HepG2 (cell line): ENCODE measurements around the gene ASH1L. TPM values are rescaled to one million over a fixed set of nuclear protein-coding genes. Genes with fewer than 3 reads are reported as not detected.

Experiments used
- ATAC-seq: fragments of 200-7000 bp; cut with Tn5 transposase; 3 replicates; pipeline ENCODE4 v1.9.1; 2020; ENCODE audit warnings: mild to moderate bottlenecking, moderate library complexity
- BruUV-seq: library from RNA; stranded (reverse); fragments of 400-500 nt; replicated peaks from 2 replicates; lab custom pipeline; 2021; lab: Mats Ljungman, UMichigan
- CTCF ChIA-PET: fragments of 300-600 bp; formaldehyde crosslinking; extraction: SDS; loops from one replicate; lab custom pipeline; 2021; ENCODE audit warnings: low total read pairs, inconsistent platforms, low intra/inter-chr PET ratio; lab: Yijun Ruan, JAX
- POLR2A ChIA-PET: fragments of 350-600 bp; sonication (Branson Sonifier 250); formaldehyde crosslinking; loops from one replicate; lab custom pipeline; 2020; ENCODE audit warnings: antibody characterized with exemption, inconsistent platforms; lab: Yijun Ruan, JAX
- DNase-seq: peaks from one replicate; pipeline ENCODE4 v3.0.0-alpha.2; 2015; ENCODE audit warnings: low spot score
- FAIRE-seq: peaks from 3 replicates; lab custom pipeline; 2011; peaks lifted over from hg19 to GRCh38; lab: Jason Lieb, UNC
- H2AFZ ChIP-seq: one replicate; pipeline ENCODE4 v1.6.1; 2011; ENCODE audit warnings: low read length, inconsistent platforms
- H3K27ac ChIP-seq: fragments of 300-600 bp; 3 replicates; pipeline ENCODE4 v1.8.0; 2011; ENCODE audit warnings: mixed run types, mild to moderate bottlenecking, mixed read lengths, low read length, inconsistent platforms; ENCODE audit not compliant: insufficient read depth; ENCODE audit errors: extremely low read length
- H3K27me3 ChIP-seq, 2 experiments: fragments of 200-600 bp in 1 of 2; 2 replicates in 1 of 2; 3 replicates in 1 of 2; pipeline versions ENCODE4 v1.6.0 to v1.8.0; 2011; ENCODE audit warnings: low read length in 2 of 2, mild to moderate bottlenecking in 2 of 2, moderate library complexity in 2 of 2, inconsistent platforms in 1 of 2; ENCODE audit not compliant: insufficient read depth in 2 of 2, control insufficient read depth in 1 of 2
- H3K36me3 ChIP-seq, 2 experiments: fragments of 200-600 bp in 1 of 2; replicated peaks in 1 of 2; 2 replicates in 1 of 2; 3 replicates in 1 of 2; pipeline versions ENCODE4 v1.5.1 to v1.8.0; 2011; ENCODE audit warnings: low read length in 2 of 2, inconsistent platforms in 1 of 2; ENCODE audit not compliant: insufficient read depth in 2 of 2, control insufficient read depth in 1 of 2
- H3K4me1 ChIP-seq: 2 replicates; pipeline ENCODE4 v1.5.1; 2012; ENCODE audit warnings: low read length, inconsistent platforms; ENCODE audit not compliant: insufficient read depth
- H3K4me2 ChIP-seq: 2 replicates; pipeline ENCODE4 v1.6.0; 2011; ENCODE audit warnings: low read depth, low read length, inconsistent platforms
- H3K4me3 ChIP-seq, 3 experiments: fragments of 200-600 bp in 1 of 3; sonication (generic), shearing (Covaris generic) in 1 of 3; replicated peaks in 1 of 3; 2 replicates each; pipeline ENCODE4 v1.5.1; 2011 to 2016; ENCODE audit warnings: low read length in 3 of 3, inconsistent platforms in 2 of 3, low read depth in 2 of 3, mild to moderate bottlenecking in 2 of 3, control low read depth in 1 of 3, mixed read lengths in 1 of 3; ENCODE audit not compliant: insufficient read depth in 1 of 3
- H3K79me2 ChIP-seq: one replicate; pipeline ENCODE4 v1.6.1; 2011; ENCODE audit warnings: low read length, inconsistent platforms; ENCODE audit not compliant: insufficient read depth
- H3K9ac ChIP-seq: 2 replicates; pipeline ENCODE4 v1.6.0; 2011; ENCODE audit warnings: mild to moderate bottlenecking, low read depth, low read length, inconsistent platforms; ENCODE audit not compliant: insufficient read depth
- H3K9me3 ChIP-seq: 2 replicates; pipeline ENCODE4 v1.5.1; 2012; ENCODE audit warnings: mild to moderate bottlenecking, low read length
- H4K20me1 ChIP-seq: 2 replicates; pipeline ENCODE4 v1.6.0; 2011; ENCODE audit warnings: inconsistent platforms, mild to moderate bottlenecking, low read length, moderate library complexity; ENCODE audit not compliant: insufficient read depth
- GATAD1 ChIP-seq: IDR thresholded peaks from 2 replicates; pipeline ENCODE4 v1.6.1; 2016; ENCODE audit warnings: missing genetic modification reagents, missing compliant biosample characterization
- SALL1 ChIP-seq: sonication (generic); formaldehyde crosslinking; IDR thresholded peaks from 2 replicates; pipeline ENCODE4 v1.8.0; 2022; ENCODE audit warnings: mild to moderate bottlenecking, missing genetic modification reagents
- SMC3 ChIP-seq: IDR thresholded peaks from 2 replicates; pipeline ENCODE4 v1.6.1; 2011; ENCODE audit warnings: low read length, improper control_type of control experiment
- TBP ChIP-seq: sonication (generic); formaldehyde crosslinking; IDR thresholded peaks from 2 replicates; pipeline ENCODE4 v1.5.0; 2020; ENCODE audit warnings: missing genetic modification reagents
- TRIM24 ChIP-seq: sonication (generic); formaldehyde crosslinking; IDR thresholded peaks from 2 replicates; pipeline ENCODE4 v1.8.0; 2022; ENCODE audit warnings: mild to moderate bottlenecking, missing genetic modification reagents
- XRCC5 ChIP-seq: fragments of 200-400 bp; formaldehyde crosslinking; optimal IDR thresholded peaks from 2 replicates; pipeline ENCODE3; 2017; ENCODE audit warnings: mild to moderate bottlenecking, low read length
- ZC3H13 ChIP-seq: sonication (generic); formaldehyde crosslinking; IDR thresholded peaks from 2 replicates; pipeline ENCODE4 v1.8.1; 2023; ENCODE audit warnings: mild to moderate bottlenecking, missing genetic modification reagents, moderate library complexity
- ZMYM2 ChIP-seq: sonication (generic); formaldehyde crosslinking; IDR thresholded peaks from 2 replicates; pipeline ENCODE4 v1.8.0; 2022; ENCODE audit warnings: mild to moderate bottlenecking, missing genetic modification reagents
- ZNF343 ChIP-seq: sonication (generic); formaldehyde crosslinking; IDR thresholded peaks from 2 replicates; pipeline ENCODE4 v1.4.0; 2020; ENCODE audit warnings: mild to moderate bottlenecking, missing genetic modification reagents
- ZNF382 ChIP-seq: sonication (generic); formaldehyde crosslinking; IDR thresholded peaks from 2 replicates; pipeline ENCODE4 v1.5.0; 2020; ENCODE audit warnings: missing genetic modification reagents, mild to moderate bottlenecking, borderline replicate concordance
- ZNF83 ChIP-seq: sonication (generic); formaldehyde crosslinking; IDR thresholded peaks from 2 replicates; pipeline ENCODE4 v1.4.0; 2020; ENCODE audit warnings: missing genetic modification reagents, mild to moderate bottlenecking, borderline replicate concordance
- WGBS: methylation state at CpG from one replicate; pipeline ENCODE4 v1.1.6; 2017; ENCODE audit warnings: low lambda C conversion rate; 5-methylcytosine and 5-hydroxymethylcytosine counted together
- in situ Hi-C: cut with HindIII; loops from 2 replicates; pipeline ENCODE4 v1.10.0; 2017; ENCODE audit warnings: low pct_unique_long_range_greater_than_20kb; ENCODE audit not compliant: extremely low pct_ligation_motif_present
- intact Hi-C: fragments of 100-400 bp; cut with micrococcal nuclease; formaldehyde crosslinking; loops from one replicate; pipeline ENCODE4 v1.10.0; 2022; ENCODE audit not compliant: unreplicated experiment
- polyA plus RNA-seq, 8 experiments: library from polyadenylated mRNA; depleted of rRNA in 3 of 8; stranded (reverse) in 7 of 8; unstranded in 1 of 8; fragments of >200 nt; fragmentation: Illumina TruSeq in 4 of 8; extraction: Trizol in 4 of 8; gene quantifications; 2 replicates each; pipeline versions ENCODE4 v1.2.1 to v1.2.3, GENCODE V29; 2011 to 2016; ENCODE audit warnings: low read depth in 4 of 8, missing spikeins in 1 of 8, mixed read lengths in 1 of 8; ENCODE audit not compliant: insufficient read depth in 1 of 8
- total RNA-seq, 5 experiments: library from RNA; depleted of rRNA; stranded (reverse); fragments of >200 nt; fragmentation: Illumina TruSeq; extraction: Trizol; gene quantifications; 2 replicates each; pipeline ENCODE4 v1.2.3, GENCODE V29; 2016; ENCODE audit warnings: low read depth in 1 of 5
- TF ChIP-seq, protein P1 (sequence below): sonication (generic); formaldehyde crosslinking; IDR thresholded peaks from 2 replicates; pipeline ENCODE4 v1.8.0; 2022; ENCODE audit warnings: missing genetic modification reagents, low read depth, mild to moderate bottlenecking, borderline replicate concordance

ASH1L gene
- total and polyA plus RNA-seq, 2 of the 13 experiments (the other 11 are each of a cell fraction or from before 2014, with no cell fraction given), result 10.2 to 15.3 TPM

DNA sequence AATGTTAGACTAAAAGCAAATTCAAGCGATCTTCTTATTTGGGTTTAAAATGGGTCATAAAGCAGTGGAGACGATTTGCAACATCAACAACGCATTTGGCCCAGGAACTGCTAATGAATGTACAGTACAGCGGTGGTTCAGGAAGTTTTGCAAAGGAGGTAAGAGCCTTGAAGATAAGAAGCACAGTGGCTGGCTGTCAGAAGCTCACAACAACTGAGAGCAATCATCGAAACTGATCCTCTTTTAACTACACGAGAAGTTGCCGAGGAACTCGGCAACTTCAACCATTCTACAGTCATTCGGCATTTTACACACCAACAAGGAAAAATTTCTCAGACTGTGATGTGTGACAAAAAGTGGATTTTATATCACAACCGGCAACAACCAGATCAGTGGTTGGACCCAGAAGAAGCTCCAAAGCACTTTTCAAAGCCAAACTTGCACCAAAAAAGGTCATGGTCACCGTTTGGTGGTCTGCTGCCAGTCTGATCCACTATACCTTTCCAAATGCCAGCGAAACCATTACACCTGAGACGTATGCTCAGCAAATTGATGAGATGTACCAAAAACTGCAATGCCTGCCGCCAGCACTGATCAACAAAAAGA, 47.9 kb downstream of the ASH1L start:
- Histone ChIP-seq H4K20me1 (peaks cover 8% of the 10 kb centered on the region), H3K79me2 (peaks cover 58% of the 10 kb centered on the region), H2AFZ (no peak overlapping the region), H3K4me1 (peaks cover under 1% of the 10 kb centered on the region), H3K9ac (no peak overlapping the region), H3K9me3 (no peaks in the 10 kb centered on the region), H3K4me2 (no peak overlapping the region), H3K27me3 (no peaks in the 10 kb centered on the region), H3K27ac (no peak overlapping the region), H3K4me3 (no peak overlapping the region), H3K36me3 (peaks cover 1 to 22% of the 10 kb centered on the region in 2 experiments; a peak in 4 of 5 replicates)
- TF ChIP-seq ZMYM2 (CRISPR knock-in tag), result no peak
- no peak for TF ChIP-seq SMC3
- TF ChIP-seq TRIM24 (CRISPR knock-in tag), result no peak
- TF ChIP-seq ZC3H13 (CRISPR knock-in tag), result no peak
- TF ChIP-seq TBP, result no peak
- TF ChIP-seq ZNF343 (CRISPR knock-in tag), result no peak
- no peak for TF ChIP-seq XRCC5
- no peak for TF ChIP-seq ZNF382 (CRISPR knock-in tag)
- TF ChIP-seq, protein P1, sequence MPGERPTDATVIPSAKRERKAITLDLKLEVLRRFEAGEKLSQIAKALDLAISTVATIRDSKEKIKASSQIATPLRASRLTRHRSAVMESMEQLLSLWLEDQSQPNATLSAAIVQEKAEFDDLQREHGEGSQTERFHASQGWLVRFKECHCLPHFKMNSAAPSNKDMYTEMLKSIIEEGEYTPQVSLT (CRISPR knock-in tag), result no peak
- no peak for TF ChIP-seq SALL1 (CRISPR knock-in tag)
- no peak for TF ChIP-seq GATAD1 (CRISPR knock-in tag)
- TF ChIP-seq ZNF83 (CRISPR knock-in tag), result no peak
- no TSS peak for BruUV-seq
- FAIRE-seq (no peak), DNase-seq (no peak), ATAC-seq (no peak)
- ChIA-PET CTCF (no interaction called here), POLR2A (no interaction called here)
- WGBS, result 95% methylated on average over 14 of the region's 14 CpGs
- in situ Hi-C loops, result no loop called here
- intact Hi-C loops, result loop anchor here (5.0 kb wide), 1 partner anchor 402 kb away; no protein-coding TSS in a partner anchor
